ENCODE measurements around the gene KLK15. TPM values are rescaled to one million over a fixed set of nuclear protein-coding genes. Genes with fewer than 3 reads are reported as not detected.
"Not testable (repeated sequence)": the region's sequence is repeated elsewhere in the genome, so short reads cannot be mapped to it uniquely, and the experiment has no call there.

Gene KLK15
- total and polyA plus RNA-seq, 7 donors, result 2.1 to 10.2 (median 2.8) TPM; not detected in 4

DNA sequence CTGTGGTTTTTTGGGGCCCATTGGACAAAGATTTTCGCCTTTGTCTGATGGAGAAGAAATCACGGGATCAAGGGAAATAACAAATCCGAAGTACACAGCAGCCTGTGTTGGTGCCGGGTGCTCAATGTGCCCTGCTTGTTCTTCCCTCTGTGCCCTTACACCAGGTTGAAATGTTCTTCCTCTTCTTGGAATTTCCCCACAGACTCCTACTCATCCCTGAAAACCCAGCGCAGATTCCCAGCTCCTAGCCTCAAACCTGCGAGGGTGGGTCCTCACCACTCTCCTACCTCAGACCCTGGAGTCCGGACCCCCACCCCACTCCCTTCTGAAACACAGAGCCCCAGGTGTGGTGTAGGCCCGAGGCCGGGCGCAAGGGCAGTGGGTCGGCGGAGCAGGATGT lies 48.0 kb downstream of the KLK15 start:
- WGBS, 2 donors, result 86 to 90% methylated on average over 12 of the region's 12 CpGs
- Histone ChIP-seq H3K27ac (no peak overlapping the region), H3K36me3 (no peaks in the 10 kb centered on the region), H3K4me3 (no peak overlapping the region), H3K9me3 (no peaks in the 10 kb centered on the region), H3K27me3 (peaks cover 5 to 38% (median 17%) of the 10 kb centered on the region in 3 donors), H3K4me1 (peaks cover 0 to 7% (median 1%) of the 10 kb centered on the region in 4 donors)
- TF ChIP-seq POLR2AphosphoS5 (IDR thresholded peaks at IDR 0.05), result no peak
- TF ChIP-seq EP300 (IDR thresholded peaks at IDR 0.05), result no peak
- TF ChIP-seq, protein P1, sequence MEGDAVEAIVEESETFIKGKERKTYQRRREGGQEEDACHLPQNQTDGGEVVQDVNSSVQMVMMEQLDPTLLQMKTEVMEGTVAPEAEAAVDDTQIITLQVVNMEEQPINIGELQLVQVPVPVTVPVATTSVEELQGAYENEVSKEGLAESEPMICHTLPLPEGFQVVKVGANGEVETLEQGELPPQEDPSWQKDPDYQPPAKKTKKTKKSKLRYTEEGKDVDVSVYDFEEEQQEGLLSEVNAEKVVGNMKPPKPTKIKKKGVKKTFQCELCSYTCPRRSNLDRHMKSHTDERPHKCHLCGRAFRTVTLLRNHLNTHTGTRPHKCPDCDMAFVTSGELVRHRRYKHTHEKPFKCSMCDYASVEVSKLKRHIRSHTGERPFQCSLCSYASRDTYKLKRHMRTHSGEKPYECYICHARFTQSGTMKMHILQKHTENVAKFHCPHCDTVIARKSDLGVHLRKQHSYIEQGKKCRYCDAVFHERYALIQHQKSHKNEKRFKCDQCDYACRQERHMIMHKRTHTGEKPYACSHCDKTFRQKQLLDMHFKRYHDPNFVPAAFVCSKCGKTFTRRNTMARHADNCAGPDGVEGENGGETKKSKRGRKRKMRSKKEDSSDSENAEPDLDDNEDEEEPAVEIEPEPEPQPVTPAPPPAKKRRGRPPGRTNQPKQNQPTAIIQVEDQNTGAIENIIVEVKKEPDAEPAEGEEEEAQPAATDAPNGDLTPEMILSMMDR (IDR thresholded peaks at IDR 0.05), result no peak
- TF ChIP-seq POLR2A (IDR thresholded peaks at IDR 0.05), result no peak
- intact Hi-C loops (cut with DNase I), result no loop called here
- DNase-seq, result no peak

DNA sequence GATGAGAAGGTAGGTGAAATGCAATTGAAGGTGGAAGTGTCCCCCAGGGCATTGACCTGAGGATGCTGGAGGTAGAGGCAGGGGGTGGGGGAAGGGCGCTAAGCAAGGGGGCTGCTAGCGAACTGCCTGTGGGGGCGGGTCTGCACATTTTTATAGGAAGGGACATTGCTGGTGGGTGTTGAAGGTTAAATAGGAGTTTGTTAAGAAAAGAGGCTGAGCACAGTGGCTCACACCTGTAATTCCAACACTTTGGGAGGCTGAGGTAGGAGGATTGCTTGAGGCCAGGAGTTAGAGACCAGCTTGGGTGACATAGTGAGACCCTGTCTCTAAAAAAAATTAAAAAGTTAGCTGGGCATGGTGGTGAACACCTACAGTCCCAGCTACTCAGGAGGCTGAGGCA lies 48.7 kb downstream of the KLK15 start:
- no peak for TF ChIP-seq POLR2A (IDR thresholded peaks at IDR 0.05)
- TF ChIP-seq, protein P1 (IDR thresholded peaks at IDR 0.05), result no peak
- no peak for TF ChIP-seq POLR2AphosphoS5 (IDR thresholded peaks at IDR 0.05)
- no peak for TF ChIP-seq EP300 (IDR thresholded peaks at IDR 0.05)
- H3K27ac ChIP-seq, result no peak overlapping the region
- peaks cover 0 to 7% (median 1%) of the 10 kb centered on the region in 4 donors for H3K4me1 ChIP-seq
- no peaks in the 10 kb centered on the region for H3K9me3 ChIP-seq
- H3K27me3 ChIP-seq, result peaks cover 7 to 44% (median 23%) of the 10 kb centered on the region in 3 donors
- no peak for DNase-seq
- WGBS, 2 donors, result 94 to 96% methylated on average over 3 of the region's 3 CpGs
- intact Hi-C loops (cut with DNase I), result loop anchor here (5.0 kb wide), 2 partner anchors 117 to 427 kb away; no protein-coding TSS in a partner anchor
- no peaks in the 10 kb centered on the region for H3K36me3 ChIP-seq
- H3K4me3 ChIP-seq, result no peak overlapping the region

DNA sequence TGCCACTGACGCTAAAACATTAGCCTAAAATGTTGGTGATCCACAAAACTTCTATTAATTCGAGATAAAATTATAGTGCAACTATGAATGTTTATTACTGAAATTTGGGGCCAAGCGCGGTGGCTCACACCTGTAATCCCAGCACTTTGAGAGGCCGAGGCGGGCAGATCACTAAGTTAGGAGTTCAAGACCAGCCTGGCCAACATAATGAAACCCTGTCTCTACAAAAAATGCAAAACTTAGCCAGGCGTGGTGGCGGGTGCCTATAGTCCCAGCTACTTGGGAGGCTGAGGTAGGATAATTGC lies 49.6 kb downstream of the KLK15 start:
- intact Hi-C loops (cut with DNase I), result loop anchor here (1.0 to 5.0 kb wide), 3 partner anchors 59 to 426 kb away; no protein-coding TSS in a partner anchor
- peaks cover 12 to 53% (median 32%) of the 10 kb centered on the region in 3 donors for H3K27me3 ChIP-seq
- 29 to 37% methylated on average over 8 of the region's 8 CpGs for WGBS, 2 donors
- not testable (repeated sequence) for DNase-seq, H3K9me3 ChIP-seq, H3K4me1 ChIP-seq, H3K27ac ChIP-seq, H3K36me3 ChIP-seq, H3K4me3 ChIP-seq

DNA sequence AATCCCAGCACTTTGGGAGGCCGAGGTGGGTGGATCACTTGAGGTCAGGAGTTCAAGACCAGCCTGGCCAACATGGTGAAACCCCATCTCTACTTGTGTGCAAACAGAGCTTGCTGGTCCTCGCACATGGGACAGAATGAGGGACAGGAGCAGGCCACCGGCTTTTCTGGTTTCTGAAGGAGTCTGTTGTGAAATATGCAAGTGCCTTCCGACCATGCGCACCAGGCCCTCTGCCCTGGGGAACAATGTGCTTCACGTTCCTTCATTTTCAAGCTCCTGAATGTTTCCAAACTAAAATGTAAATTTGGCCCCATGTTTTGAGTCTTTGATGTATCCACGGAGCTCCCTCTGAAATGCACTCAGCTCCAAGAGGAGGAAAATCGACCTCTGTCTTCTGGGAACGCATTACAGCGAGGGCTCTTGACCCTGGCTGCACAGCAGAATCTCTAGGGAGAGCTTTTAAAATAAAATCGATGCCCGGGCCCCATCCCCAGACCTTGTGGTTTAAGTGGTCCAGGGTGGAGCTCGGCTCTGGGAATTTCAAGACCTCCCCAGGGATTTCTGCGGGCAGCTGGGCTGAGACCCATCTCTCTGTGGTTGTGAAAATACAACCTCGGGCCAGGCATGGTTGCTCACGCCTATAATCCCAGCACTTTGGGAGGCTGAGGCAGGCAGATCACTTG lies 52.5 kb downstream of the KLK15 start:
- peaks cover 0 to 7% (median 1%) of the 10 kb centered on the region in 4 donors for H3K4me1 ChIP-seq
- no peak overlapping the region for H3K27ac ChIP-seq
- H3K9me3 ChIP-seq, result peaks cover 0 to 4% (median 0%) of the 10 kb centered on the region in 4 donors
- H3K27me3 ChIP-seq, result peaks cover 20 to 81% (median 59%) of the 10 kb centered on the region in 3 donors
- intact Hi-C loops (cut with DNase I), result loop anchor here (5.0 kb wide), 2 partner anchors 114 to 424 kb away; no protein-coding TSS in a partner anchor
- DNase-seq, result no peak
- TF ChIP-seq POLR2AphosphoS5 (IDR thresholded peaks at IDR 0.05), result no peak
- no peak for TF ChIP-seq POLR2A (IDR thresholded peaks at IDR 0.05)
- TF ChIP-seq EP300 (IDR thresholded peaks at IDR 0.05), result no peak
- TF ChIP-seq, protein P1 (IDR thresholded peaks at IDR 0.05), result no peak
- 63 to 66% methylated on average over 16 of the region's 16 CpGs for WGBS, 2 donors
- no peaks in the 10 kb centered on the region for H3K36me3 ChIP-seq
- no peak overlapping the region for H3K4me3 ChIP-seq

DNA sequence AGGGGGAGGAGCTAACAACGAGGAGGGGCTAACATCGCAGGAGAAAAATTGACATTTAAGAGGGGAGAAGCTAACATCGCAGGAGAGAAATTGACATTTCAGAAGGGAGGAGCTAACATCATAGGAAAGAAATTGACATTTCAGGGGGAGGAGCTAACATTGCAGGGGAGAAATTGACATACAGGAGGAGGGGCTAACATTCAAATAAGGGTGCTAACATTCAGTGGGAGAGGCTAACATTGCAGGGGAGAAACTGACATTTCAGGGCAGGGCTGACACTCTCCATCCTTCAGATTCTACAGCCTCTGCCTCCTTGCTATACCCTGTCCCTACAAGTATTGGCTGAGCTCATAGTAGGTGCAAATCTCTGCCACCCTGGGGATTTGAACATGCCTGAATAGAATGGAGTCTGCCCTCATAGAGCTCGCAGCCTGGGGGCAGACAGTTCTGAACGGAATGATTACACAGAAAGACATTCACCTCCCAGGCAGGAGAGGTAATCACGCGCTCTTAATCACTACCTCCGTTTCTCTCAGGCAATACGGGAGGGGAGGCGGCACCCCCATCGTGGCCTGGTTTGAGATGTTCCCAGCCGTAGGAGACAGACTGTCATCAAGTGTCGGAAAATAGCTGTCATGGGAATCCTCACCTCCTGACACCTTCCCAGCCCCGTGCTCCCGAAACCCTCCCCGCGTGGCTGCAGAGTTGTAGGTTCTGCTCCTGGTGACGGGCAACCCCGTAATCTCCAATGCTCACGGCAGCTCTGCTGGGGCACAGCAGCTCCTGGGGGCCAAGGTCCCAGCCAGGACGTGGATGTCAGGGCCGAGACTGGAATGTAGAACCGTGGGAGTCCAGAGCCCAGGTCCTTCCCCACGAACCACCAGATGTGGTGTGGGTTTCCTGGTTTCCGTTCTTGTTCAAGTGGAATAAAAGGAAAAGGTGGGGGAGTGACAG lies 53.6 kb downstream of the KLK15 start:
- H3K4me3 ChIP-seq, result no peak overlapping the region
- DNase-seq, result no peak
- no peak overlapping the region for H3K27ac ChIP-seq
- H3K9me3 ChIP-seq, result peaks cover 0 to 4% (median 0%) of the 10 kb centered on the region in 4 donors
- 45 to 47% methylated on average over 25 of the region's 25 CpGs for WGBS, 2 donors
- peaks cover 0 to 7% (median 1%) of the 10 kb centered on the region in 4 donors for H3K4me1 ChIP-seq
- H3K36me3 ChIP-seq, result no peaks in the 10 kb centered on the region
- H3K27me3 ChIP-seq, result peaks cover 20 to 87% (median 70%) of the 10 kb centered on the region in 3 donors
- no peak for TF ChIP-seq POLR2A (IDR thresholded peaks at IDR 0.05)
- TF ChIP-seq, protein P1 (IDR thresholded peaks at IDR 0.05), result no peak
- no peak for TF ChIP-seq EP300 (IDR thresholded peaks at IDR 0.05)
- no peak for TF ChIP-seq POLR2AphosphoS5 (IDR thresholded peaks at IDR 0.05)
- intact Hi-C loops (cut with DNase I), result loop anchor here (5.0 kb wide), 2 partner anchors 112 to 422 kb away; no protein-coding TSS in a partner anchor

Measured in sigmoid colon (tissue), 7 donors.